Brain microvascular endothelial cell (primary cell): Measurements from ENCODE around the gene SLC66A2.

Source experiments
- DNase-seq: peaks from one replicate; pipeline ENCODE4 v3.0.0-alpha.2; 2020
- H3K27ac ChIP-seq: fragments of 250-450 bp; sonication (Bioruptor Pico); 2 replicates; pipeline ENCODE4 v1.5.1; 2020; ENCODE audit warnings: mild to moderate bottlenecking, moderate library complexity
- H3K27me3 ChIP-seq: fragments of 250-450 bp; sonication (Bioruptor Pico); replicated peaks from 2 replicates; pipeline ENCODE4 v1.5.1; 2020; ENCODE audit warnings: mild to moderate bottlenecking
- H3K36me3 ChIP-seq: fragments of 250-450 bp; sonication (Bioruptor Pico); replicated peaks from 2 replicates; pipeline ENCODE4 v1.5.1; 2020; ENCODE audit warnings: mild to moderate bottlenecking
- H3K4me3 ChIP-seq: 2 replicates; pipeline ENCODE4 v1.5.1; 2011; ENCODE audit warnings: low read depth, mild to moderate bottlenecking, control low read depth, low read length, moderate library complexity
- CTCF ChIP-seq: IDR thresholded peaks from 2 replicates; pipeline ENCODE4 v1.5.1; 2011; ENCODE audit warnings: low read depth, mild to moderate bottlenecking, moderate library complexity, low read length, control low read depth, inconsistent platforms; ENCODE audit errors: missing control alignments
- in situ Hi-C: cut with HindIII; loops from 2 replicates; pipeline ENCODE4 v1.10.0; 2017; ENCODE audit warnings: low sequenced_read_pairs, low pct_ligation_motif_present

Gene SLC66A2

GRCh38 chr18:79917853-79918614, 33.4 kb downstream of the SLC66A2 start:
- no peak for DNase-seq
- peaks cover 14% of the 10 kb centered on the region for H3K36me3 ChIP-seq
- no peaks in the 10 kb centered on the region for H3K27me3 ChIP-seq
- no peak for TF ChIP-seq CTCF
- H3K27ac ChIP-seq, result no peak overlapping the region
- in situ Hi-C loops, result no loop called here
- H3K4me3 ChIP-seq, result no peak overlapping the region

- in situ Hi-C loops, result no loop called here
- H3K4me3 ChIP-seq, result no peak overlapping the region
- TF ChIP-seq CTCF, result no peak
- no peaks in the 10 kb centered on the region for H3K27me3 ChIP-seq
- peaks cover 14% of the 10 kb centered on the region for H3K36me3 ChIP-seq
- no peak overlapping the region for H3K27ac ChIP-seq
- no peak for DNase-seq
These were observed 34.1 kb downstream of the SLC66A2 start for GRCh38 chr18:79917169-79917852.

- peaks cover 14% of the 10 kb centered on the region for H3K36me3 ChIP-seq
- in situ Hi-C loops, result no loop called here
These were observed 34.8 kb downstream of the SLC66A2 start for GRCh38 chr18:79916546-79917168.

GRCh38 chr18:79916128-79916494, 35.3 kb downstream of the SLC66A2 start:
- TF ChIP-seq CTCF, result no peak
- no peaks in the 10 kb centered on the region for H3K27me3 ChIP-seq
- no peak overlapping the region for H3K4me3 ChIP-seq
- H3K27ac ChIP-seq, result no peak overlapping the region
- in situ Hi-C loops, result no loop called here
- DNase-seq, result no peak
- H3K36me3 ChIP-seq, result peaks cover 14% of the 10 kb centered on the region

More at GRCh38 chr18:79916546-79917168, 34.8 kb downstream of the SLC66A2 start:
- no peak for DNase-seq
- Histone ChIP-seq H3K27me3 (no peaks in the 10 kb centered on the region), H3K4me3 (no peak overlapping the region), H3K27ac (no peak overlapping the region)
- no peak for TF ChIP-seq CTCF

GRCh38 chr18:79915161-79916127, 36.0 kb downstream of the SLC66A2 start:
- in situ Hi-C loops, result no loop called here
- Histone ChIP-seq H3K27me3 (no peaks in the 10 kb centered on the region), H3K4me3 (no peak overlapping the region), H3K27ac (no peak overlapping the region), H3K36me3 (peaks cover 14% of the 10 kb centered on the region)
- no peak for DNase-seq
- no peak for TF ChIP-seq CTCF
